Adipose tissue (tissue), 3 donors: ENCODE results near the gene SPACA7. TPM values are rescaled to one million over a fixed set of nuclear protein-coding genes. Genes with fewer than 3 reads are reported as not detected.
"Not testable (repeated sequence)": the region's sequence is repeated elsewhere in the genome, so short reads cannot be mapped to it uniquely, and the experiment has no call there.

Experiments used
- H3K27ac ChIP-seq: one replicate; pipeline ENCODE4 v1.5.1; 2013; ENCODE audit warnings: low read depth, low read length
- WGBS, 3 donors: extraction: QIAGEN DNeasy Blood & Tissue Kit; methylation state at CpG; one replicate each; pipeline ENCODE4 v1.1.7; 2013; 5-methylcytosine and 5-hydroxymethylcytosine counted together
- polyA plus RNA-seq, 3 donors: library from polyadenylated mRNA; stranded (reverse); fragments of 200-250 nt; gene quantifications; one replicate each; pipeline ENCODE4 v1.2.3, GENCODE V29; 2013
- donor health status: healthy with polysubstance abuse.
- donor health status: Bipolar disorder and iron deficiency.
- donor health status: healthy.

The SPACA7 gene
- polyA plus RNA-seq, 3 donors = not detected

GRCh38 chr13:112395022-112395421, 18.9 kb downstream of the SPACA7 start:
- not testable (repeated sequence) for H3K27ac ChIP-seq
- 44 to 55% (median 46%) methylated on average over 16 of the region's 16 CpGs for WGBS, 3 donors

- 82 to 91% (median 88%) methylated on average over 11 to 13 of the region's 13 CpGs for WGBS, 3 donors
- H3K27ac ChIP-seq = not testable (repeated sequence)
These were observed 19.8 kb downstream of the SPACA7 start for GRCh38 chr13:112395941-112396340.

- 72 to 88% (median 84%) methylated on average over 9 of the region's 9 CpGs for WGBS, 3 donors
- H3K27ac ChIP-seq = no peak overlapping the region
These were observed 21.0 kb downstream of the SPACA7 start for GRCh38 chr13:112397108-112397507.

DNA sequence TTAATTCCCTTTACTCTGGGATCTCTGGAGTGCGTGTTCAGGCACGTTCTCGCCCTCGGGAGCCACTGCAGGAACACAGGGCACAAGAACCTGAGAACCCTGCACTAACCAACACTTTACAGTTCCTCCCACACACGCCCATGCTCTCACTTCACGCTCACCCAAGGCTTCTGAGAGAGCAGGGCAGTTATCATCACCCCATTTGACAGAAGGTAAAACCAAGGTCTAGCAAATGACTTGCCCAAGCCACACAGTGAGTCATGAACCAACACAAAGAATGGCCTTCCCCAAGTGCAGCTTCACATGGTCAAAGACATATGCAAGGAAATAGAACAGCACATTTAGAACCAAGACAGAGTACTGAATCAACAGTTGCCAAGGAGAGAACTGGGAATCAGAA, 22.2 kb downstream of the SPACA7 start:
- 73 to 84% (median 75%) methylated on average over 6 of the region's 6 CpGs for WGBS, 3 donors
- H3K27ac ChIP-seq = not testable (repeated sequence)

DNA sequence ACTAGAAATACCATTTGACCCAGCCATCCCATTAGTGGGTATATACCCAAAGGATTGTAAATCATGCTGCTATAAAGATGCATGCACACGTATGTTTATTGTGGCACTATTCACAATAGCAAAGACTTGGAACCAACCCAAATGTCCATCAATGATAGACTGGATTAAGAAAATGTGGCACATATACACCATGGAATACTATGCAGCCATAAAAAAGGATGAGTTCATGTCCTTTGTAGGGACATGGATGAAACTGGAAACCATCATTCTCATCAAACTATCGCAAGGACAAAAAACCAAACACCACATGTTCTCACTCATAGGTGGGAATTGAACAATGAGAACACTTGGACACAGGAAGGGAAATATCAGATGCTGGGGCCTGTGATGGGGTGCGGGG, 33.7 kb downstream of the SPACA7 start:
- WGBS, 3 donors = 66 to 85% (median 84%) methylated on average over 3 of the region's 3 CpGs
- not testable (repeated sequence) for H3K27ac ChIP-seq

- no peak overlapping the region for H3K27ac ChIP-seq
- WGBS, 3 donors = 65 to 76% (median 75%) methylated on average over 1 of the region's 1 CpG
These were observed 40.5 kb downstream of the SPACA7 start for GRCh38 chr13:112416647-112417046.

- no peak overlapping the region for H3K27ac ChIP-seq
These were observed 40.9 kb downstream of the SPACA7 start for GRCh38 chr13:112417079-112417478.

GRCh38 chr13:112424098-112424497, 47.9 kb downstream of the SPACA7 start:
- 82 to 87% (median 85%) methylated on average over 14 of the region's 14 CpGs for WGBS, 3 donors
- no peak overlapping the region for H3K27ac ChIP-seq

GRCh38 chr13:112428704-112429103, 52.5 kb downstream of the SPACA7 start:
- H3K27ac ChIP-seq = no peak overlapping the region

- no peak overlapping the region for H3K27ac ChIP-seq
- 70 to 85% (median 79%) methylated on average over 5 of the region's 5 CpGs for WGBS, 3 donors
These were observed 55.6 kb downstream of the SPACA7 start for GRCh38 chr13:112431734-112432133.

- not testable (repeated sequence) for H3K27ac ChIP-seq
- WGBS, 3 donors = 54 to 77% (median 67%) methylated on average over 4 to 5 of the region's 5 CpGs
These were observed 56.6 kb downstream of the SPACA7 start for GRCh38 chr13:112432734-112433133.

GRCh38 chr13:112433517-112433916, 57.4 kb downstream of the SPACA7 start:
- not testable (repeated sequence) for H3K27ac ChIP-seq
- 84 to 88% (median 84%) methylated on average over 16 of the region's 16 CpGs for WGBS, 3 donors

DNA sequence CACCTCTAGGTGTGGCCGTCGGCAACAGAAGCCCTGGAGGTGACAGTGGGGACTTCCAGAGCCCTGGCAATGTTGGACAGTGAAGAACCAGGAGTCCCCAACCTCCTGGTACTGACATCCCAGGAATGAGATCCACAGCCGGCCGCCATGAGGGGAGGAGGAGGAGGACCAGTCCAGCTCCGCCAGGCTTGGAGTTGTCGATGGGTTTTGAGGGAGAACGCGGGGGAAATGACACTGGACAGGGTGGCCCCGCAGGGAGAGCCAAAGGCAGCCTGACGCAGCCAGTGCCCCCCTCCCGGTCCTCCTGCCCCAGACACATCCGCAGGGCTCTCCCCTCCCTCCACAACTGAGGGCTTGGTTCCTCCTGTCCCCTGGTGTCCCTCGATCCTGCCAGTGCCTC, 57.9 kb downstream of the SPACA7 start:
- H3K27ac ChIP-seq = no peak overlapping the region
- WGBS, 3 donors = 71 to 88% (median 85%) methylated on average over 9 to 13 of the region's 13 CpGs

GRCh38 chr13:112434937-112435523, 58.9 kb downstream of the SPACA7 start:
- 78 to 85% (median 81%) methylated on average over 12 of the region's 12 CpGs for WGBS, 3 donors
- no peak overlapping the region for H3K27ac ChIP-seq

DNA sequence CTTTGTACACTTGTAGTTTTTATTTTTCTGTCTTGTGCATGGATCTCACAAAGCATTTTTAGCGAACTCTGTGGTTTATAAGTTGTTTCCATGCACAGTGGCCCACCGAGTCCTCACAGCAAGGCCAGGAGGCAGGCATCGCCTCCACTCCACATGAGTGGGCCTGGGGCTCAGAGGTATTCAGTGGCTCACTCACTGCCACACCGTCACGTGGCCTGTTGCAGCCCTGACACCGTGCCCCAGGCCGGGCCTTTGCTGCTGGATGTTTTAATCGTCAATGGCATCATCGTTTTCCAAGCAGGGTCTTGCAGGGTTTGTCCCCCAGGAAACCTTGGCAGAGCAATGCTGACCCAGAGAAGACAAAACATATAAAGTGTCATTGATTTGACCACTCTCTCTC, 59.8 kb downstream of the SPACA7 start:
- 67 to 90% (median 88%) methylated on average over 9 of the region's 9 CpGs for WGBS, 3 donors
- H3K27ac ChIP-seq = no peak overlapping the region

DNA sequence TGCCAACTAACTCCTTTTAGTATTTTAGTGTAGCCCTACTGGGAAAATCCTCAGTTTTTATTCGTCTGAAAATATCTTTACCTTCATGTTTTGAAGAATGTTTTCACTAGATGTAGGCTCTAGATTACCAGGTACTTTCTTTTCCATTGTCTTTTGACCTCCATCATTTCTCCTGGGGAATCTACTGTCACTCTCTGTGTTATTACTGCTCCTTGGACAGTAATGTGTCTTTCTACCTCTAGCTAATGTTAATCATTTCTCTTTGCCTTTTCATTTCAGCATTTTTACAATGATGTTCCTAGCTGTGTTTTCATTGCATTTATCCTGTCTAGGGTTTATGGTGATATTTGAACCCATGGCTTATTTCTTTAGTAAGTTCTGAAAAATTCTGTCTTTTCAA, 61.9 kb downstream of the SPACA7 start:
- H3K27ac ChIP-seq = no peak overlapping the region
- 56 to 81% (median 76%) methylated on average over 1 of the region's 1 CpG for WGBS, 3 donors

GRCh38 chr13:112438515-112438914, 62.4 kb downstream of the SPACA7 start:
- WGBS, 3 donors = 38 to 88% (median 85%) methylated on average over 2 of the region's 2 CpGs
- H3K27ac ChIP-seq = no peak overlapping the region

- WGBS, 3 donors = 81 to 91% (median 90%) methylated on average over 17 of the region's 17 CpGs
- H3K27ac ChIP-seq = no peak overlapping the region
These were observed 65.1 kb downstream of the SPACA7 start for GRCh38 chr13:112441226-112441625.

DNA sequence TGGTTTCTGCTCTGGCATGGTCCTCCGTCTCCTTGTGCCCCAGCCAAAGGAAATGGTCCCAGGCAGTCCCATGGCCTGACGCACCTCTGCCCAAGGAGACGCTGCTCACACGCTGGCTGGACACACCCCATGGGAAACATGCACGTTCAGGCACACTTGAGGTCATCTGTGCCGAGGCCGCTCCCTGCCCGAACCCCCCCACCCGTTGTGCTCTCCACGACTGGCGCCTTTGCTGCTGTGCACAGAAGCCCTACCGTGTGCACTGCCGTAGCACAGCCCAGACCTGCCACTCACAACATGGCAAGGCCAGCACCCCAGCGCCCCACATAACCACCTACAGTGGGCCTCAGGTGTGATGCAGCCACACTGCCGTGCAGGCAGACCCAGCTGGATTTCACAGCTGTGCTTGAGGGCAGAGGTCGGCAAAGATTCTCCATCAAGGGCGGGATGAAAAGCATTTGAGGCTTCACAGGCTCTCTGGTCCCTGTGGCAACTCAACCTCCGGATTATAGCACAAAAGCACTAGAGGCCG, 65.7 kb downstream of the SPACA7 start:
- H3K27ac ChIP-seq = no peak overlapping the region
- WGBS, 3 donors = 72 to 80% (median 76%) methylated on average over 19 of the region's 19 CpGs

- WGBS, 3 donors = 33 to 45% (median 33%) methylated on average over 21 of the region's 21 CpGs
These were observed 66.4 kb downstream of the SPACA7 start for GRCh38 chr13:112442483-112443090.

More at GRCh38 chr13:112442483-112443090, 66.4 kb downstream of the SPACA7 start:
- no peak overlapping the region for H3K27ac ChIP-seq
